Measurements from ENCODE around the gene GRID1.

The GRID1 gene

GRCh38 chr10:86368987-86369386 is 2.4 kb upstream of the GRID1 start:
- DNase-seq (ENCODE audit: low spot score) = no peak

- no peak for DNase-seq (ENCODE audit: low spot score)
Measured at GRCh38 chr10:86368046-86368445, 1.5 kb upstream of the GRID1 start.

GRCh38 chr10:86367152-86367951 is 757 bp upstream of the GRID1 start:
- no peak for DNase-seq (ENCODE audit: low spot score)

GRCh38 chr10:86366902-86367151 is 232 bp upstream of the GRID1 start:
- DNase-seq (ENCODE audit: low spot score) = no peak

- DNase-seq (ENCODE audit: low spot score) = no peak
Measured at GRCh38 chr10:86365346-86366032, 1.1 kb downstream of the GRID1 start.

- no peak for DNase-seq (ENCODE audit: low spot score)
Measured at GRCh38 chr10:86364491-86365345, 1.9 kb downstream of the GRID1 start.

GRCh38 chr10:86363833-86364490 is 2.6 kb downstream of the GRID1 start:
- DNase-seq (ENCODE audit: low spot score) = no peak

GRCh38 chr10:86363184-86363832 is 3.3 kb downstream of the GRID1 start:
- no peak for DNase-seq (ENCODE audit: low spot score)

- DNase-seq (ENCODE audit: low spot score) = no peak
Measured at GRCh38 chr10:86362586-86363183, 3.9 kb downstream of the GRID1 start.

- no peak for DNase-seq (ENCODE audit: low spot score)
Measured at GRCh38 chr10:86362129-86362527, 4.5 kb downstream of the GRID1 start.

GRCh38 chr10:86361156-86362128 is 5.2 kb downstream of the GRID1 start:
- no peak for DNase-seq (ENCODE audit: low spot score)

GRCh38 chr10:86360657-86361056 is 5.9 kb downstream of the GRID1 start:
- no peak for DNase-seq (ENCODE audit: low spot score)

GRCh38 chr10:86359954-86360353 is 6.6 kb downstream of the GRID1 start:
- DNase-seq (ENCODE audit: low spot score) = no peak

GRCh38 chr10:86359111-86359510 is 7.5 kb downstream of the GRID1 start:
- no peak for DNase-seq (ENCODE audit: low spot score)

- no peak for DNase-seq (ENCODE audit: low spot score)
Measured at GRCh38 chr10:86357676-86358075, 8.9 kb downstream of the GRID1 start.

GRCh38 chr10:86357041-86357440 is 9.6 kb downstream of the GRID1 start:
- no peak for DNase-seq (ENCODE audit: low spot score)

- DNase-seq (ENCODE audit: low spot score) = no peak
Measured at GRCh38 chr10:86356296-86356695, 10.3 kb downstream of the GRID1 start.

GRCh38 chr10:86355571-86356038 is 11.0 kb downstream of the GRID1 start:
- no peak for DNase-seq (ENCODE audit: low spot score)

GRCh38 chr10:86354761-86355540 is 11.6 kb downstream of the GRID1 start:
- no peak for DNase-seq (ENCODE audit: low spot score)
